ENCODE data around the gene NAT14.

- no peak for TF ChIP-seq POLR2AphosphoS5 (IDR thresholded peaks at IDR 0.05)
- TF ChIP-seq CTCF (IDR thresholded peaks at IDR 0.05; ENCODE audit: poor library complexity, severe bottlenecking) = no peak
- TF ChIP-seq EZH2 (IDR thresholded peaks at IDR 0.05; ENCODE audit: borderline replicate concordance, insufficient read depth, low read length, poor library complexity, severe bottlenecking) = no peak
- TF ChIP-seq RAD21 (conservative IDR thresholded peaks at IDR 0.05) = no peak
- peak; percentile 4 for TF ChIP-seq SMC3 (conservative IDR thresholded peaks at IDR 0.05; ENCODE audit: poor library complexity)
- TF ChIP-seq EP300 (conservative IDR thresholded peaks at IDR 0.05; ENCODE audit: poor library complexity, severe bottlenecking) = no peak
- no peak for TF ChIP-seq MXI1 (conservative IDR thresholded peaks at IDR 0.05; ENCODE audit: poor library complexity, severe bottlenecking)
These were observed 19.2 kb downstream of the NAT14 start for GRCh38 chr19:55504252-55504603.

Measured in neural cell (in vitro differentiated cells).